ENCODE results near the gene CORIN. TPM values are rescaled to one million over a fixed set of nuclear protein-coding genes. Genes with fewer than 3 reads are reported as not detected.

Gene CORIN
- total RNA-seq, 6 donors from 2014 or later, result 0.55 to 9.4 (median 2.4) TPM

DNA sequence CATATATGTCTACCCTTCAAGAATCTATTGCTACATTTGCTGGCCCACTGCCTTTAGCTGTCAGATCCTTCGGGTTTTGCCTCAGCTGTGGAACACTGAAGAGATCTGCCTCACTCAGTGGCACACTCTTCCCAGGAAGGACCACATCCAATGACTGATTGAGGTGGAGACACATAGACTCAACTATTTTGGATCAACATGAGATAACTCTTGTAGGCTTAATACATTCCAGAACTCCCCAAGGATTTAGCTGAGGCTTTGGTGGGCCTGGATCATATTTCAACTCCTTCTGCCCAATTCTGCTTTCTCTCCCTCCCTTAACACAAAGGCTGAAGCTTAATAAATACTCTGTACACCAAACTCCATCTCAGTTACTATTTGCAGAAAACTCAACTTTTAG, 100.5 kb downstream of the CORIN start:
- no peak for ATAC-seq (ENCODE audit: low FRiP score in 2 of 2)
- H3K4me3 ChIP-seq, result no peak overlapping the region

DNA sequence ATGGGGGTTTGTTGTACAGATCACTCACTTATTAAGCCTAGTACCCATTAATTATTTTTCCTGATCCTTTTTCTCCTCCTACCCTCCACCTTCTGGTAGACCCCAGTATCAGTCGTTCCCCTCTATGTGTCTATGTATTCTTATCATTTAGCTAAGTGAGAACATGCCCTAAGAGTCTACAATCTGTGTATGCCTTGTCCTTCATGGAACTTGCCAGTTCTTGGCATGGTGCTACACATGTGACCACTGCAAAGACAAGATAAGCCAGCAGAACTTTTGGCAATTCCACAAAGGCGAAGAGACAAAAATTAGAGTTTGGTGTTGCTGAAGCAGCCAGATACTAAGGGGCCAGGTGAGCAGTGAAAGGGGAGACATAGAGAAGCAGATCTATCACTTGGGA, 101.3 kb downstream of the CORIN start:
- Histone ChIP-seq H3K4me1 (no peaks in the 10 kb centered on the region), H3K4me3 (no peak overlapping the region), H3K27ac (no peak overlapping the region), H3K36me3 (no peaks in the 10 kb centered on the region), H3K9me3 (peaks cover 0 to 4% (median 1%) of the 10 kb centered on the region in 4 donors), H3K27me3 (no peaks in the 10 kb centered on the region)
- no peak for ATAC-seq (ENCODE audit: low FRiP score in 2 of 2)
- TF ChIP-seq POLR2A (IDR thresholded peaks at IDR 0.05) (no peak), EP300 (IDR thresholded peaks at IDR 0.05) (no peak), POLR2AphosphoS5 (IDR thresholded peaks at IDR 0.05) (no peak)
- TF ChIP-seq, protein P1, sequence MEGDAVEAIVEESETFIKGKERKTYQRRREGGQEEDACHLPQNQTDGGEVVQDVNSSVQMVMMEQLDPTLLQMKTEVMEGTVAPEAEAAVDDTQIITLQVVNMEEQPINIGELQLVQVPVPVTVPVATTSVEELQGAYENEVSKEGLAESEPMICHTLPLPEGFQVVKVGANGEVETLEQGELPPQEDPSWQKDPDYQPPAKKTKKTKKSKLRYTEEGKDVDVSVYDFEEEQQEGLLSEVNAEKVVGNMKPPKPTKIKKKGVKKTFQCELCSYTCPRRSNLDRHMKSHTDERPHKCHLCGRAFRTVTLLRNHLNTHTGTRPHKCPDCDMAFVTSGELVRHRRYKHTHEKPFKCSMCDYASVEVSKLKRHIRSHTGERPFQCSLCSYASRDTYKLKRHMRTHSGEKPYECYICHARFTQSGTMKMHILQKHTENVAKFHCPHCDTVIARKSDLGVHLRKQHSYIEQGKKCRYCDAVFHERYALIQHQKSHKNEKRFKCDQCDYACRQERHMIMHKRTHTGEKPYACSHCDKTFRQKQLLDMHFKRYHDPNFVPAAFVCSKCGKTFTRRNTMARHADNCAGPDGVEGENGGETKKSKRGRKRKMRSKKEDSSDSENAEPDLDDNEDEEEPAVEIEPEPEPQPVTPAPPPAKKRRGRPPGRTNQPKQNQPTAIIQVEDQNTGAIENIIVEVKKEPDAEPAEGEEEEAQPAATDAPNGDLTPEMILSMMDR (IDR thresholded peaks at IDR 0.05), result no peak
- no peak for DNase-seq
- 69 to 80% methylated on average over 2 of the region's 2 CpGs for WGBS, 2 donors

More for the DNA sequence above, 100.5 kb downstream of the CORIN start:
- Histone ChIP-seq H3K4me1 (no peaks in the 10 kb centered on the region), H3K9me3 (peaks cover 0 to 4% (median 1%) of the 10 kb centered on the region in 4 donors), H3K27ac (no peak overlapping the region), H3K36me3 (no peaks in the 10 kb centered on the region), H3K27me3 (no peaks in the 10 kb centered on the region)
- TF ChIP-seq, protein P1 (IDR thresholded peaks at IDR 0.05), result no peak
- no peak for TF ChIP-seq EP300 (IDR thresholded peaks at IDR 0.05)
- no peak for TF ChIP-seq POLR2AphosphoS5 (IDR thresholded peaks at IDR 0.05)
- no peak for TF ChIP-seq POLR2A (IDR thresholded peaks at IDR 0.05)
- 83 to 93% methylated on average over 1 of the region's 1 CpG for WGBS, 2 donors
- no peak for DNase-seq

DNA sequence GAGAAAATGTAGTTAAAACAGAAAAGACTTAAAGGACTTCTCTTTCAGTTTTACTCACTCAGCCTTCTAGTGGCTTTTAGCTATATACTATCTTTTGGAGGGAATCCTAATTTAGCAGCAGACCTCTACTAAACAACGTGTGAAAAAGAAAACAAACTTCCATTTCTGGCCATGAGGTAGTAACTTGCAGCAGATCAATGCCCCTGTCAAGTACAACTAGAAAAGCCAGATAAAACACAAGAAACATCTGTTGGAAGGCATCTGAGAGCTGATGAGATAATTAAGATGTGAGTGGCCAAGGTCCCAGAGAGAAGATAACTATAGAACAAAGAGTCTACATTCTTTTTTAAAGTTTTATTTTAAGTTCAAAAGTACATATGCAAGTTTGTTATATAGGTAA, 101.7 kb downstream of the CORIN start:
- no peak for TF ChIP-seq POLR2A (IDR thresholded peaks at IDR 0.05)
- no peak for TF ChIP-seq EP300 (IDR thresholded peaks at IDR 0.05)
- TF ChIP-seq POLR2AphosphoS5 (IDR thresholded peaks at IDR 0.05), result no peak
- TF ChIP-seq, protein P1 (IDR thresholded peaks at IDR 0.05), result no peak
- WGBS, 2 donors, result 37 to 41% methylated on average over 1 of the region's 1 CpG
- no peak overlapping the region for H3K27ac ChIP-seq
- H3K4me1 ChIP-seq, result no peaks in the 10 kb centered on the region
- H3K4me3 ChIP-seq, result no peak overlapping the region
- H3K9me3 ChIP-seq, result peaks cover 0 to 4% (median 1%) of the 10 kb centered on the region in 4 donors
- H3K36me3 ChIP-seq, result no peaks in the 10 kb centered on the region
- ATAC-seq (ENCODE audit: low FRiP score in 2 of 2) (no peak), DNase-seq (no peak)
- H3K27me3 ChIP-seq, result no peaks in the 10 kb centered on the region

DNA sequence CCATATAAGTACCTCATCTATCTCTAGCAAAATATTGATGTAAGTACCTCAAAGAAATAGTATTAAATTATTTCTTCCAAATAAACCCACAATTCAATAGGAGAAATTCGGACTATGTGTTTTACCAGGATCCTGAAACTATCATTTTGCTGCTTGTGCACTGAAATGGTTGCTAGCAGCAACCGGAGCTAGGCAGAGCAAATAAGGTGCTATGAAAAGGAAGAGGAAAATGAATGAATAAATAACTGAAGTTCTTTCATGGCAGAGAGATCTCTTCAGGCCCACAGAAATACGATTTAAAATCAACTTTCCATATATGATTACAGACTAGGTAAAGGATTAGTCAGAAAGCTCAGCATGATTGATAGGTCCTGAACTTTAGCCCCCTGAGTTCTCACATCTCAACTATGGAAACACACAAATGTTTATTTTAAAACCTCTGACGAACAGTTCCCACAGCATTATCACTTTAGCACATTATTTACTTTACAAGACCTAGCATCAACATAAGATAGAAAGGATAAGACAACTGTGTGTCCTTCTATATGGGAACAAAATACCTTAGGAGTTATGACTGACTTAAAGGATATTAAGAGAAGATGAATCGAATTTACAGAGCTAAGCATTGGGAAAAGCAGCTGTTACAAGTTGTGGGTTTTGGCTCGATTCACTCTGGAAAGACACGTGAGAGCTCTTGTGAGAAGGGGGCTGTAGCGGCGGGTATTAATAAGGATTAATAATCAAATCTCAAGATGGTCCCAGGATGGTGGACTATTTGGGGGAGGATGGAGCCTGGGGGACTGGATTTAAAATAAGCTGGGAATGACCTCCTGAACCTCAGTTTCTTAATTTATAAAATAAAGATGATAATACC, 104.3 kb downstream of the CORIN start:
- TF ChIP-seq POLR2AphosphoS5 (IDR thresholded peaks at IDR 0.05) (no peak), EP300 (IDR thresholded peaks at IDR 0.05) (no peak)
- H3K9me3 ChIP-seq, result peaks cover 0 to 4% (median 0%) of the 10 kb centered on the region in 4 donors
- DNase-seq (no peak), ATAC-seq (ENCODE audit: low FRiP score in 2 of 2) (no peak)
- H3K4me1 ChIP-seq, result peaks cover 0 to 2% (median 0%) of the 10 kb centered on the region in 4 donors
- no peaks in the 10 kb centered on the region for H3K27me3 ChIP-seq
- H3K4me3 ChIP-seq, result no peak overlapping the region
- H3K27ac ChIP-seq, result no peak overlapping the region
- WGBS, 2 donors, result 45 to 51% methylated on average over 9 of the region's 9 CpGs
- no peaks in the 10 kb centered on the region for H3K36me3 ChIP-seq

DNA sequence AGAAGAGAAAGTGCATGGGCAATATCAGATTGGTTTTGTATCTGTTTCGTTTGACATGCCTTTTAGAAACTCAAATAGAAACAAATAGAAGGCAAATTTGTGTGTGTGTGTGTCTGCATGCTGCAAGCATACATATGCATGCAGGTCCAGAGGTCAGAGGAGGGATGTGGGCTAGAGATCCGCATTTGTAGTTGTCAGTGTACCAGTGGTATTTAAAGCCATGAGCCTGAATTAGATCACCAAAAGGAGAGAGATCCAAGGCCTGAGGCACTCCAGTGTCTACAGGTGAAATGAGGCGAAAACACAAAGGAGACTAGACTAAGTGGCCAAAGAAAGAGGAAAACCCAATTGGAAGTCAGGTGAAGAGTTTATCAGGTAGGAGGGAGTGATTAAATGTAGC, 106.7 kb downstream of the CORIN start:
- DNase-seq (no peak), ATAC-seq (ENCODE audit: low FRiP score in 2 of 2) (no peak)
- Histone ChIP-seq H3K4me3 (no peak overlapping the region), H3K4me1 (peaks cover 0 to 3% (median 0%) of the 10 kb centered on the region in 4 donors), H3K27ac (no peak overlapping the region), H3K9me3 (no peaks in the 10 kb centered on the region), H3K27me3 (no peaks in the 10 kb centered on the region), H3K36me3 (no peaks in the 10 kb centered on the region)
- TF ChIP-seq EP300 (IDR thresholded peaks at IDR 0.05) (no peak), POLR2AphosphoS5 (IDR thresholded peaks at IDR 0.05) (no peak), POLR2A (IDR thresholded peaks at IDR 0.05) (no peak)
- TF ChIP-seq, protein P1 (IDR thresholded peaks at IDR 0.05), result no peak
- 86 to 87% methylated on average over 3 of the region's 3 CpGs for WGBS, 2 donors

Measured in upper lobe of left lung (tissue), 6 donors.